GM12878 (cell line): Measurements from ENCODE around the gene ST7. TPM values are rescaled to one million over a fixed set of nuclear protein-coding genes. Genes with fewer than 3 reads are reported as not detected.

Experiments used
- CEBPZ ChIP-seq: fragments of 150-350 bp; IDR thresholded peaks from 2 replicates; pipeline ENCODE4 v1.6.1; 2016; ENCODE audit warnings: low read depth, low read length
- CHD1 ChIP-seq: IDR thresholded peaks from 2 replicates; pipeline ENCODE4 v1.6.1; 2012; ENCODE audit warnings: low read depth, low read length, improper control_type of control experiment
- DPF2 ChIP-seq: fragments of 450-650 bp; IDR thresholded peaks from 2 replicates; pipeline ENCODE4 v1.6.1; 2017; ENCODE audit warnings: mild to moderate bottlenecking
- EGR1 ChIP-seq, 2 experiments: IDR thresholded peaks; 1 replicate in 1 of 2; 2 replicates in 1 of 2; pipeline ENCODE4 v1.6.1; 2011 to 2012; ENCODE audit warnings: low read depth in 2 of 2, low read length in 2 of 2, borderline replicate concordance in 1 of 2, mild to moderate bottlenecking in 1 of 2, moderate library complexity in 1 of 2
- GABPA ChIP-seq: IDR thresholded peaks from 2 replicates; pipeline ENCODE4 v1.6.1; 2014; ENCODE audit warnings: antibody characterized with exemption, low read depth, mild to moderate bottlenecking, inconsistent platforms
- IKZF2 ChIP-seq, 2 experiments: fragments of 450-650 bp; IDR thresholded peaks; 2 replicates each; pipeline ENCODE4 v1.6.1; 2017; ENCODE audit warnings: mild to moderate bottlenecking in 2 of 2, moderate library complexity in 2 of 2
- KLF5 ChIP-seq: fragments of 450-650 bp; IDR thresholded peaks from 2 replicates; pipeline ENCODE4 v1.6.1; 2014; ENCODE audit warnings: mild to moderate bottlenecking; ENCODE audit not compliant: partially characterized antibody
- MEF2B ChIP-seq: fragments of 450-650 bp; IDR thresholded peaks from 2 replicates; pipeline ENCODE4 v1.6.1; 2018; ENCODE audit warnings: mild to moderate bottlenecking, moderate library complexity; ENCODE audit not compliant: partially characterized antibody, poor library complexity, severe bottlenecking
- RUNX3 ChIP-seq: IDR thresholded peaks from 2 replicates; pipeline ENCODE4 v1.6.1; 2012; ENCODE audit warnings: low read length, inconsistent platforms
- SREBF2 ChIP-seq: IDR thresholded peaks from 2 replicates; pipeline ENCODE4 v1.6.1; 2012; ENCODE audit warnings: mild to moderate bottlenecking, low read length
- SRF ChIP-seq, 2 experiments: IDR thresholded peaks; 2 replicates each; pipeline ENCODE4 v1.6.1; 2011; ENCODE audit warnings: low read depth in 2 of 2, low read length in 2 of 2, mild to moderate bottlenecking in 1 of 2, moderate library complexity in 1 of 2
- TCF12 ChIP-seq: IDR thresholded peaks from 2 replicates; pipeline ENCODE4 v1.6.1; 2011; ENCODE audit warnings: low read depth, mild to moderate bottlenecking, low read length
- TCF3 ChIP-seq: IDR thresholded peaks from 2 replicates; pipeline ENCODE4 v1.6.1; 2012; ENCODE audit warnings: low read depth, mild to moderate bottlenecking, low read length, borderline replicate concordance; ENCODE audit not compliant: insufficient read depth
- USF2 ChIP-seq: IDR thresholded peaks from 2 replicates; pipeline ENCODE4 v1.6.1; 2011; ENCODE audit warnings: low read depth, low read length, improper control_type of control experiment, borderline replicate concordance
- polyA plus RNA-seq, 11 experiments: library from polyadenylated mRNA; depleted of rRNA in 4 of 11; unstranded in 6 of 11; stranded (reverse) in 5 of 11; fragments of >200 nt; fragmentation: Nextera tagmentation in 4 of 11; fragmentation: Illumina TruSeq in 1 of 11; extraction: Ambion mirVana in 4 of 11; extraction: Trizol in 1 of 11; gene quantifications; 1 replicate in 1 of 11; 2 replicates in 10 of 11; pipeline versions ENCODE4 v1.2.1 to v1.2.3, GENCODE V29; 2011 to 2016; ENCODE audit warnings: inconsistent platforms in 2 of 11, missing spikeins in 2 of 11, low read depth in 1 of 11
- total RNA-seq, 4 experiments: library from RNA; depleted of rRNA in 3 of 4; stranded (reverse); fragments of >200 nt in 3 of 4; fragmentation: Illumina TruSeq in 1 of 4; extraction: Trizol in 1 of 4; gene quantifications; 2 replicates each; pipeline versions ENCODE4 v1.2.1 to v1.2.3, GENCODE V29; 2013 to 2021
- TF ChIP-seq, protein P1 (sequence below): fragments of 450-650 bp; IDR thresholded peaks from 2 replicates; pipeline ENCODE4 v1.6.1; 2017; ENCODE audit warnings: low read depth, mild to moderate bottlenecking, moderate library complexity
- TF ChIP-seq, protein P2 (sequence below): fragments of 450-650 bp; IDR thresholded peaks from 2 replicates; pipeline ENCODE4 v1.6.1; 2017; ENCODE audit warnings: mild to moderate bottlenecking, low read depth, inconsistent platforms; ENCODE audit not compliant: poor library complexity, severe bottlenecking
- TF ChIP-seq, protein P3 (sequence below): fragments of 450-650 bp; formaldehyde crosslinking; IDR thresholded peaks from 2 replicates; pipeline ENCODE4 v1.4.0; 2022; ENCODE audit warnings: mild to moderate bottlenecking, moderate library complexity

ST7 gene
- total and polyA plus RNA-seq, 10 of the 15 experiments (the other 5 are each of a cell fraction or from before 2014, with no cell fraction given) = 27.7 to 76.4 (median 53.6) TPM

- no peak for TF ChIP-seq CEBPZ
- no peak for TF ChIP-seq TCF3
- TF ChIP-seq, protein P1, sequence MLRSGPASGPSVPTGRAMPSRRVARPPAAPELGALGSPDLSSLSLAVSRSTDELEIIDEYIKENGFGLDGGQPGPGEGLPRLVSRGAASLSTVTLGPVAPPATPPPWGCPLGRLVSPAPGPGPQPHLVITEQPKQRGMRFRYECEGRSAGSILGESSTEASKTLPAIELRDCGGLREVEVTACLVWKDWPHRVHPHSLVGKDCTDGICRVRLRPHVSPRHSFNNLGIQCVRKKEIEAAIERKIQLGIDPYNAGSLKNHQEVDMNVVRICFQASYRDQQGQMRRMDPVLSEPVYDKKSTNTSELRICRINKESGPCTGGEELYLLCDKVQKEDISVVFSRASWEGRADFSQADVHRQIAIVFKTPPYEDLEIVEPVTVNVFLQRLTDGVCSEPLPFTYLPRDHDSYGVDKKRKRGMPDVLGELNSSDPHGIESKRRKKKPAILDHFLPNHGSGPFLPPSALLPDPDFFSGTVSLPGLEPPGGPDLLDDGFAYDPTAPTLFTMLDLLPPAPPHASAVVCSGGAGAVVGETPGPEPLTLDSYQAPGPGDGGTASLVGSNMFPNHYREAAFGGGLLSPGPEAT = peak; percentile 70
- TF ChIP-seq CHD1 = no peak
- no peak for TF ChIP-seq GABPA
- TF ChIP-seq SRF (IDR thresholded peaks at IDR 0.05; ENCODE audit: low read depth in 2 of 2, low read length in 2 of 2) = no peak
- no peak for TF ChIP-seq DPF2
- TF ChIP-seq, protein P2, sequence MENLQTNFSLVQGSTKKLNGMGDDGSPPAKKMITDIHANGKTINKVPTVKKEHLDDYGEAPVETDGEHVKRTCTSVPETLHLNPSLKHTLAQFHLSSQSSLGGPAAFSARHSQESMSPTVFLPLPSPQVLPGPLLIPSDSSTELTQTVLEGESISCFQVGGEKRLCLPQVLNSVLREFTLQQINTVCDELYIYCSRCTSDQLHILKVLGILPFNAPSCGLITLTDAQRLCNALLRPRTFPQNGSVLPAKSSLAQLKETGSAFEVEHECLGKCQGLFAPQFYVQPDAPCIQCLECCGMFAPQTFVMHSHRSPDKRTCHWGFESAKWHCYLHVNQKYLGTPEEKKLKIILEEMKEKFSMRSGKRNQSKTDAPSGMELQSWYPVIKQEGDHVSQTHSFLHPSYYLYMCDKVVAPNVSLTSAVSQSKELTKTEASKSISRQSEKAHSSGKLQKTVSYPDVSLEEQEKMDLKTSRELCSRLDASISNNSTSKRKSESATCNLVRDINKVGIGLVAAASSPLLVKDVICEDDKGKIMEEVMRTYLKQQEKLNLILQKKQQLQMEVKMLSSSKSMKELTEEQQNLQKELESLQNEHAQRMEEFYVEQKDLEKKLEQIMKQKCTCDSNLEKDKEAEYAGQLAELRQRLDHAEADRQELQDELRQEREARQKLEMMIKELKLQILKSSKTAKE = no peak
- no peak for TF ChIP-seq KLF5
- TF ChIP-seq RUNX3 = 0 out of 2 replicates have a peak, but pooled peaks have one; percentile 11
- peak in 1 of 2 experiments; percentile 11; a peak in 1 of 4 replicates for TF ChIP-seq IKZF2 (IDR thresholded peaks at IDR 0.05)
- TF ChIP-seq SREBF2 = no peak
- TF ChIP-seq EGR1 (IDR thresholded peaks at IDR 0.05; ENCODE audit: borderline replicate concordance in 1 of 2, low read depth in 2 of 2, low read length in 2 of 2) = no peak
- TF ChIP-seq, protein P3, sequence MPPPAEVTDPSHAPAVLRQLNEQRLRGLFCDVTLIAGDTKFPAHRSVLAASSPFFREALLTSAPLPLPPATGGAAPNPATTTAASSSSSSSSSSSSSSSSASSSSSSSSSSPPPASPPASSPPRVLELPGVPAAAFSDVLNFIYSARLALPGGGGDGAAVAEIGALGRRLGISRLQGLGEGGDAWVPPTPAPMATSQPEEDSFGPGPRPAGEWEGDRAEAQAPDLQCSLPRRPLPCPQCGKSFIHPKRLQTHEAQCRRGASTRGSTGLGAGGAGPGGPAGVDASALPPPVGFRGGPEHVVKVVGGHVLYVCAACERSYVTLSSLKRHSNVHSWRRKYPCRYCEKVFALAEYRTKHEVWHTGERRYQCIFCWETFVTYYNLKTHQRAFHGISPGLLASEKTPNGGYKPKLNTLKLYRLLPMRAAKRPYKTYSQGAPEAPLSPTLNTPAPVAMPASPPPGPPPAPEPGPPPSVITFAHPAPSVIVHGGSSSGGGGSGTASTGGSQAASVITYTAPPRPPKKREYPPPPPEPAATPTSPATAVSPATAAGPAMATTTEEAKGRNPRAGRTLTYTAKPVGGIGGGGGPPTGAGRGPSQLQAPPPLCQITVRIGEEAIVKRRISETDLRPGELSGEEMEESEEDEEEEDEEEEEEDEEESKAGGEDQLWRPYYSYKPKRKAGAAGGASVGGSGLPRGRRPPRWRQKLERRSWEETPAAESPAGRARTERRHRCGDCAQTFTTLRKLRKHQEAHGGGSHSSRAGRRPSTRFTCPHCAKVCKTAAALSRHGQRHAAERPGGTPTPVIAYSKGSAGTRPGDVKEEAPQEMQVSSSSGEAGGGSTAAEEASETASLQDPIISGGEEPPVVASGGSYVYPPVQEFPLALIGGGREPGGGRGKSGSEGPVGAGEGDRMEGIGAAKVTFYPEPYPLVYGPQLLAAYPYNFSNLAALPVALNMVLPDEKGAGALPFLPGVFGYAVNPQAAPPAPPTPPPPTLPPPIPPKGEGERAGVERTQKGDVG (CRISPR knock-in tag) = no peak
- TF ChIP-seq USF2 = no peak
- TF ChIP-seq MEF2B = no peak
- no peak for TF ChIP-seq TCF12
These were observed 33.6 kb downstream of the ST7 start (continued) for GRCh38 chr7:116986611-116987565.
